Right lung (tissue), 10 donors: ENCODE results near the gene LSAMP. TPM values are rescaled to one million over a fixed set of nuclear protein-coding genes. Genes with fewer than 3 reads are reported as not detected.

Experiments
- DNase-seq, 2 donors: peaks; one replicate each; pipeline ENCODE4 v3.0.0-alpha.2; 2013
- long read RNA-seq, 8 donors: transcript quantifications; one replicate each; lab custom pipeline, GENCODE V29; 2026
- polyA plus RNA-seq, 5 donors: library from polyadenylated mRNA; unstranded; fragments of 120-200 nt; gene quantifications; one replicate each; pipeline versions ENCODE4 v1.2.1 to v1.2.3, GENCODE V29; 2013; ENCODE audit warnings: inconsistent platforms in 1 of 5, low replicate concordance in 1 of 5; ENCODE audit not compliant: insufficient read length in 5 of 5, insufficient read depth in 1 of 5

Gene LSAMP
- polyA plus RNA-seq, result 10 to 100 TPM; 10.8 to 30.4 (median 28.0) TPM
- long read RNA-seq, donor 1, full-length matches to known transcripts, result 10 of 23 reads
- long read RNA-seq, donor 1, partial matches to known transcripts, result 13 of 23 reads
- long read RNA-seq, donor 1, other reads (novel, unspliced or antisense), result 0 of 23 reads
- long read RNA-seq, donor 2, full-length matches to known transcripts, result 3 of 3 reads
- long read RNA-seq, donor 2, partial matches to known transcripts, result 0 of 3 reads
- long read RNA-seq, donor 2, other reads (novel, unspliced or antisense), result 0 of 3 reads
- long read RNA-seq, donor 3, full-length matches to known transcripts, result 2 of 2 reads
- long read RNA-seq, donor 3, partial matches to known transcripts, result 0 of 2 reads
- long read RNA-seq, donor 3, other reads (novel, unspliced or antisense), result 0 of 2 reads
- long read RNA-seq, donor 4, full-length matches to known transcripts, result 9 of 9 reads
- long read RNA-seq, donor 4, partial matches to known transcripts, result 0 of 9 reads
- long read RNA-seq, donor 4, other reads (novel, unspliced or antisense), result 0 of 9 reads
- long read RNA-seq, donor 5, full-length matches to known transcripts, result 7 of 12 reads
- long read RNA-seq, donor 5, partial matches to known transcripts, result 5 of 12 reads
- long read RNA-seq, donor 5, other reads (novel, unspliced or antisense), result 0 of 12 reads
- long read RNA-seq, donor 6, full-length matches to known transcripts, result 2 of 9 reads
- long read RNA-seq, donor 6, partial matches to known transcripts, result 7 of 9 reads
- long read RNA-seq, donor 6, other reads (novel, unspliced or antisense), result 0 of 9 reads
- long read RNA-seq, donor 7, full-length matches to known transcripts, result 8 of 14 reads
- long read RNA-seq, donor 7, partial matches to known transcripts, result 6 of 14 reads
- long read RNA-seq, donor 7, other reads (novel, unspliced or antisense), result 0 of 14 reads
- long read RNA-seq, donor 8, full-length matches to known transcripts, result 1 of 1 reads
- long read RNA-seq, donor 8, partial matches to known transcripts, result 0 of 1 reads
- long read RNA-seq, donor 8, other reads (novel, unspliced or antisense), result 0 of 1 reads

DNA sequence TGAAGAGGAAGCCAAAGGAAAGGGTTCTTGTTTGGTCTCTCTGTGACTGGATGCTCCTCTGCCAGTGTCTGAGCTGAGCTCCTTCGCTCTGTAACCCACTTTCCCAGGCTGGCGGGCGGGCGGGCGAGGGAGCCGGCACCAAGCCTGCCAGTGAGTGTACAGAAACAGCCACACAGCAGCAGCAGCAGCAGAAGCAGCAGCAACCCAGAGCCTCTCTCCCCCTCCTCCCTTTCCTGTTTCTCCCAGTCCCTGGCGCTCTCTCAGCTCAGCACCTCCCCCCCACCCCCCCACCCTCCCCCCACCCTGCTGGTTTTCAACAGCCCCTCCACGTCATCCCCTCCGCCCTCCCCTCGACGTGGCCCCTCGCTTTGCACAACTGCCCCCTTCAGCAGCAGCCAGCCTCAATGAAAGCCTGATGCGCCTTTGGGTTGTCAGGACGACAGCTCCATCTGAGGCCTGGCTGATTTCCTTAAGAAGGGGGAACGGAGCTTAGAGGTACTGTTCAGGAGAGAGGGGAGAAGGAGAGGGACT is at the start of gene LSAMP:
LSAMP (minus strand) TSS at position 177 of the 531 bp plus-strand sequence.
- DNase-seq, result peak in 1 of 2 donors; percentile 74

DNA sequence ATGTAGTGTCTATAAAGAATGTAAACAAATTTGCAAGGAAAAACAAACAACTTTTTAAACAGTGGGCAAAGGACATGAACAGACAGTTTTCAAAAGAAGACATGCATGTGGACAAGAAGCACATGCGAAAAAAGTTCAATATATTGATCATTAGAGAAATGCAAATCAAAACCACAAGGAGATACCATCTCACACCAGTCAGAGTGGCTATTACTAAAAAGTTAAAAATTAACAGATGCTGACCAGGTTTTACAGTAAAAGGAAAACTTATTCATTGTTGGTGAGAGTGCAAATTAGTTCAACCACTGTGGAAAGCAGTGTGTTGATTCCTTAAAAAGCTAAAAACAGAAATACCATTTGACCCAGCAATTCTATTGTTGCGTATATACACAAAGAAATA is 47.1 kb upstream of the LSAMP start:
- DNase-seq, result no peak

DNA sequence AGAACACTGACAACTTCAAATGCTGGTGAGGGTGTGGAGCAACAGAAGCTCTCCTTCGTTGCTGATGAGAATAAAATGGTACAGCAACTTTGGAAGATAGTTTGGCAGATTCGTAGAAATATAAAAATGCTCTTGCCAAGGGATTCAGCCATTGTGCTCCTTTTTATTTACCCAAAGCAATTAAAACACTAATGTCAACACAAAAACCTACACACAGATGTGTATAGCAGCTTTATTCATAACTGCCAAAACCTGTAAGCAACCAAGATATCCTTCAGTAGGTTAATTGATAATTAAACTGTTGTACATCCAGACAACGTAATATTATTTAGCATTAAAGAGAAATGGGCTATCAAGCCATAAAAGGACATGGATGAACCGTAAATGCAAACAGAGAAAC is 37.8 kb upstream of the LSAMP start:
- DNase-seq, result no peak

DNA sequence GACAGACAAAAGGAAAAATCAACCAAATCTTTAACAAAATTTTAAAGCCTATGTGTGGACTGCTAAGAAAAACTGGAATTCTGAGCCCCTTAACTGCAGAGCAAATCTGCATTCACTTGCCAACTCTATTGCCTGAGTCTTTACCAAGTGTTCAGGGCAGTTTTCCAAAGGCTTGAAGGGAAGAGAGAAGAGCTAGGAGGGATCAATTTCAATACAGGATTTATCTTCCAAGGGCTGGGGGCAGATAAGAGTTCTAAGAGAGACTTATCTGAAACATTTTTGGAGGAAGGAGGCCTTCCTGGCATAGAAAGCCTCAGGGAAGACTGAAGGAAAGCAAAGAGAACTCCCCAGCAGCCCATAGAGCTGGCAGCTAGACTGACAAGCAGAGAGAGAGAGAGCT is 31.4 kb upstream of the LSAMP start:
- no peak for DNase-seq

- no peak for DNase-seq
Measured at GRCh38 chr3:116474801-116475200, 29.5 kb upstream of the LSAMP start.

DNA sequence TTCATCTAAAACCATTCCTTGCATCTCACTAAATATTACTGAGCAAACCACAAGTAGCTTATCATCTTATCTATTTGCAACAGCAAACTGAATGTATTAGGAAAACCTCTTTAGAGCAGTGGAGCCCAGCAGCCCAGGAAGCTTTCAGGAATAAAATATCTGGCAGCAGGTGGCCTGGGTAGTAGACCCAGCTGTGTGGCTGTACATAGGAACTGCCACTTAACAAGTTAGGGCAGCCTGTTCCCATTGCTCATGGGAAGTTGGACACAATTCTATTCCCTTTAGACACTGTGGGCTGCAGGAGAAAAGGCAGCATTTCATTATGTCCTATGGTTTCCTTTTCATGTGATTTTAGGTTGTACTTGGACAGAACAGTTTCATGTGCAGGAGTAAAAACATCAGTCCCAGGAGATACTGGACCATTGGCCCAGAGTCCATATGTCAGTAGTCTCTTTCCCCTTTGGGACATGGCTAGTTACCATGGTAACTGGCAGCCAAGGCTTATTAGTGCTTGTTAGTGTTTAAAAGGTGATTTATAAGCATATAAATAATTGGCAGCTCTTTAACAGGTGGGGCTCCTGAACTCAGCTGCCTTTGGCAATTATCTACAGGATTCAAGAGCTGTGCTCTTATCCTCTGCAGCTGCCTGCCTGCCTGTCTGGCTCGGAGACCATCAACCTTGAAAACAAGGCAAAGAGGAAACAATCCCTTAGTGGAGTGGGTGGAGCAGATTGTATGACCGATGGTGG is 28.9 kb upstream of the LSAMP start:
- DNase-seq, result no peak

DNA sequence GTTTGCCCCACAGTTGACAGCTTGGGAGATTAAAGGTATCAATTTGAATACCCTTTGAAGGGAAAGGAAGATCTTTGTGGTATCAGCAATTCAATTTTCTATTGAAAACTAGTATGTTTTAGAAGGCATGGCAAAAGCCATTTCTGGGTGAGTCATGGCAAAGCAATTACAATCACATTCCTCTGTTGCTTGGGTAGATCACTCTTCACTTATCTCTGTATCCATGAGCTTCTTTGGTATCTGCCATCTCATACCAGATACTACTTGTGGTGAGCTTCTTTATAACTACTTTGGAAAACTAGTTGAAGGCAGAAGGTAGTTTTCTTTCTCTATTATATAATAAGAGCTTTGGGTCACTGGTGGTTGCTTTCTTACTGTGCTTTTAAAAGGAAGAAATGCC is 28.3 kb upstream of the LSAMP start:
- DNase-seq, result no peak

DNA sequence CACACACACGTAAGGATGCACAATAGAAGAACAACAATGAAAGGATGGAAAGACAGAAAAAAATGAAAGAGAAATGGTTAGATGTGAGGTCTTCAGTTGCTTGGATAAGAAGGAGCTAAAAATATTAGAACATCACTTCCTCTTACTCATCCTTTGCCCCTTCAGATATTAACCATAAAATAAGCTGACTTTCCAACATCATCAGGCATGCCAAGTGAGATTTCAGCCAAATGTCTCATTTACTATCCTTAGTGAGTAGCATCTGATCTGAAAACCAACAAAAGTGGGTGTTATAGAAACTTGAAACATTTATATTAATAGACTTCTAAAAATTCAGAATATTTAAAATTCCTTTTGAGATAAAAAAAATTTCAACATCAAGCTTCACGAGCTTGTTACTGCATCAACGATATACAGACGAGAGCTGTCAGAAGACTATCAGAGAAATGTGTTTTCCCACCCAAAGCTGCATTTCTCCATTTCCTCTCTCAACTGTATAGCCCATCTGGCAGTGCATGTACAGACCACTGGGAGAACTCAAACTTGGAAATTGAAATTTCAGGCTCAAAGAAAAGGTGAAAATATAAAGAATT is 25.4 kb upstream of the LSAMP start:
- DNase-seq, result no peak

DNA sequence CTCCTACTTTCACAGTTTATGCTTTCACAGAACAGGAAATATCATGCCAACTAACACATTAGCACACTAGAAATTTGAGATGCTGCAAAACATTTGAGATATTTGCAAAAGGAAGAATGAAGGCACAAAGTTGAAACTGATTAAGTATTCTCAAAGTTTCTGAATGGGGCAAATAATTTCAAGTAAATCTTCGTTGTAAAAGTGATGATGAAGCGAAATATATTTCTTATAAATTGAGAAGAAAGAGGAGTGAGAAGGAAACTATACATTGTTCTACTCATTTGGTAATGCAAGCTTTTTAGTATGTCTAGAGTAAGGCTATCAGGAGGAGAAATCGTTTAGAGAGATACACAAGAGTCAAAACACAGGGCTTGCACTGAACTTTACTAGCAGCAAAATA is 24.3 kb upstream of the LSAMP start:
- DNase-seq, result no peak

- no peak for DNase-seq
Measured at GRCh38 chr3:116464276-116464798, 19.1 kb upstream of the LSAMP start.

- DNase-seq, result no peak
Measured at GRCh38 chr3:116453666-116454346, 8.5 kb upstream of the LSAMP start.

- no peak for DNase-seq
Measured at GRCh38 chr3:116449546-116450350, 4.5 kb upstream of the LSAMP start.

DNA sequence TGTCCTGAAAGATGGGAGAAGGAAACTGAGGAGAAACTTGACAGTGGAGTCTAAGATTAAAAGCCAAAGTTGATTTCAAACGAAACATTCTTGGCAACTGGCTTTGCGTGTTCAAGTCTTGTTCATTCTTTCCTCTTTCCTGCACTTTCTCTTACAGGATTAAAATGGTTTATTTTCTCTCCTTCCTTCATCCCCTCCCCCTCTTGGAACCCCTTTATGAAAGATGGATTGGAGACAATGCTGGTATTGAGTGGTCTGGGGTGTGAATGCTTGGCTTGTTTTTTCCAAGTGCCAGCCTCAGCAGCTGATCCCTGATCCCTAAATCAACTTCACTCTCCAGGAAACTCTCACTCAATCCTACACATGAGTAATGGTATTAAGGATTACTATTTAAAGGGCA is 703 bp upstream of the LSAMP start:
- no peak for DNase-seq

GRCh38 chr3:116444819-116445310 is 422 bp downstream of the LSAMP start:
- peak in 1 of 2 donors; percentile 28 for DNase-seq

GRCh38 chr3:116444115-116444747 is 1.1 kb downstream of the LSAMP start:
- DNase-seq, result no peak

DNA sequence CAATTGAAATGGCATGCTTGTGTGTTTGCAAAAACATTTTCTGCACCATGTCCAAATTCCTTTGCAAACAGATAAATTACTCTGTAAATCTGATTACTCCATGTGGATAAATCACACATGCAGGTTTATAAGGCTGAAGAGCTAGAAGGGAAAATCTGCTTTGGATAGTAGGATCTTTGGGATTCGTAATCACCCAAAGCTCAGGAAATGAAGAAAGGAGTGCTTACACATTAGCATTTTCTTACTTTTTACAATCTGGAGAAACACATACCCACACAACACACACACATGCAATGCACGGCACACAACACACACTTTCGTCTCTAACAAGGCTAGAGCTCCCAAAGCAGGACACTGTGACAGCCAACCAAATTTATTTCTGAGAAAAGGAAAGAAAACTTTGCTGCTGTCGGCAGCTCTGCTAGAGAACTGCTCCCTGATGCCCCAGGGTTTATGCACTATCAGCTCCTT is 2.1 kb downstream of the LSAMP start:
- no peak for DNase-seq

- DNase-seq, result no peak
Measured at GRCh38 chr3:116442331-116443021, 2.8 kb downstream of the LSAMP start.

DNA sequence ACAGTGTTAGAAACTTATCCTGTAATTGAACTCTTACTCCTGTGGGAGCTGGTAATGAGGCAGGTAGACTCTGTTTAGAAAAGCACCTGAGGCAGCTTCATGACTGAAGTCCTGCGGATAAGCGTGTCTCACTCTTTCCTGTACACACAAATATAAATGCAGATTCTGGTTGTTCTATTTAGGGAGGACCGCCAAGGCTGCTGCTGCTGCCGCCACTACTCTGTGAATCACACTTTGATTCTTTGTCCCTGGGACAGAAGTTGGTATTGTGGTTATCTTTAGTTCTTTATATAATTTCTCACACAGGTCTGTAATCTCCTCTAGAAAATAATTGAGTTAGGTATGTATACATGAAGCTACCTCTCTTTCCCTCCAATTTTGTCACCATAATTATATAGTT is 3.6 kb downstream of the LSAMP start:
- DNase-seq, result no peak
